GM15510 (cell line): Measurements from ENCODE around the gene CTDNEP1.

Source experiments
- POLR2A ChIP-seq: IDR thresholded peaks from 3 replicates; pipeline ENCODE4 v1.6.1; 2011; ENCODE audit warnings: borderline replicate concordance; ENCODE audit not compliant: insufficient read length; ENCODE audit errors: extremely low read depth

The CTDNEP1 gene

GRCh38 chr17:7282752-7283321 lies 31.3 kb upstream of the CTDNEP1 start:
- no peak for TF ChIP-seq POLR2A

- TF ChIP-seq POLR2A: no peak
Measured at GRCh38 chr17:7281953-7282751, 30.6 kb upstream of the CTDNEP1 start.

DNA sequence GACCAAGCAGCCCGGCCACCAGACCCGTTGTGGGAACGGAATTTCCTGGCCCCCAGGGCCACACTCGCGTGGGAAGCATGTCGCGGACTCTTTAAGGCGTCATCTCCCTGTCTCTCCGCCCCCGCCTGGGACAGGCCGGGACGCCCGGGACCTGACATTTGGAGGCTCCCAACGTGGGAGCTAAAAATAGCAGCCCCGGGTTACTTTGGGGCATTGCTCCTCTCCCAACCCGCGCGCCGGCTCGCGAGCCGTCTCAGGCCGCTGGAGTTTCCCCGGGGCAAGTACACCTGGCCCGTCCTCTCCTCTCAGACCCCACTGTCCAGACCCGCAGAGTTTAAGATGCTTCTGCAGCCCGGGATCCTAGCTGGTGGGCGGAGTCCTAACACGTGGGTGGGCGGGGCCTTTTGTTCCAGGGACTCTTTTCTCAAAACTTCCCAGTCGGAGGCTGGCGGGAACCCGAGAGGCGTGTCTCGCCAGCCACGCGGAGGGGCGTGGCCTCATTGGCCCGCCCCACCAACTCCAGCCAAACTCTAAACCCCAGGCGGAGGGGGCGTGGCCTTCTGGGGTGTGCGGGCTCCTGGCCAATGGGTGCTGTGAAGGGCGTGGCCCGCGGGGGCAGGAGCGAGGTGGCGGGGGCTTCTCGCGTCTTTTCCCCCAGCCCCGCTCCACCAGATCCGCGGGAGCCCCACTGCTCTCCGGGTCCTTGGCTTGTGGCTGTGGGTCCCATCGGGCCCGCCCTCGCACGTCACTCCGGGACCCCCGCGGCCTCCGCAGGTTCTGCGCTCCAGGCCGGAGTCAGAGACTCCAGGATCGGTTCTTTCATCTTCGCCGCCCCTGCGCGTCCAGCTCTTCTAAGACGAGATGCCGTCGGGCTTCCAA lies 29.8 kb upstream of the CTDNEP1 start, which contains the start of gene SLC2A4:
Gene SLC2A4, plus strand, starts transcription at position 645 of the 879 bp plus-strand sequence. Its CDS starts 217 bp downstream, at position 862.
- TF ChIP-seq POLR2A: no peak

GRCh38 chr17:7280519-7281073 lies 29.1 kb upstream of the CTDNEP1 start:
- no peak for TF ChIP-seq POLR2A

DNA sequence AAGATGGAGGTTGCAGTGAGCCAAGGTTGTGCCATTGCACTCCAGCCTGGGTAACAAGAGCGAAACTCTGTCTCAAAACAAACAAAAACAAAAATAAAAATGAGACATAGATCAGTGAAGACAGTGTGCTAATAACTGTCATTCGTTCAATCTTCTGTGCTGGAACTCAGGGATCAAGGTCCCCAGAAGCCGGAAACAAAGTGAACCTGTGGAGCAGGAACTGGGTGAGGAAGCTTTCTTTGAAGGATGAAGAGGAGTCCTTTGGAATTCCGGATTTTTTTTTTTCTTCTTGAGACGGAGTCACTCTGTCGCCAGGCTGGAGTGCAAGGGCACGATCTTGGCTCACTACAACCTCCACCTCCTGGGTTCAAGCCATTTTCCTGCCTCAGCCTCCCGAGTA lies 27.9 kb upstream of the CTDNEP1 start:
- TF ChIP-seq POLR2A: no peak

GRCh38 chr17:7266784-7267183 lies 15.2 kb upstream of the CTDNEP1 start:
- TF ChIP-seq POLR2A: no peak

DNA sequence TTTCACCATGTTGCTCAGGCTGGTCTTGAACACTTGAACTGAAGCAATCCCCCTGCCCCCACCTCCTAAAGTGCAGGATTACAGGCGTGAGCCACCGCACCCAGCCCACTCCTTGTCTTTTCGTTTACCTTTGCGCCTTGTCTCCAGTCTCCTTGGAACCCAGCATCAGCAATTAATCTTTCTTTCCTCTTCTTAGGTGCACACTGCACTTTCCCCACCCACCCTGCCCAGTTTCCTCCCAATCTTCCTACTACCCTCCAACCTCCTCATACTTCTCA lies 12.2 kb upstream of the CTDNEP1 start:
- no peak for TF ChIP-seq POLR2A

DNA sequence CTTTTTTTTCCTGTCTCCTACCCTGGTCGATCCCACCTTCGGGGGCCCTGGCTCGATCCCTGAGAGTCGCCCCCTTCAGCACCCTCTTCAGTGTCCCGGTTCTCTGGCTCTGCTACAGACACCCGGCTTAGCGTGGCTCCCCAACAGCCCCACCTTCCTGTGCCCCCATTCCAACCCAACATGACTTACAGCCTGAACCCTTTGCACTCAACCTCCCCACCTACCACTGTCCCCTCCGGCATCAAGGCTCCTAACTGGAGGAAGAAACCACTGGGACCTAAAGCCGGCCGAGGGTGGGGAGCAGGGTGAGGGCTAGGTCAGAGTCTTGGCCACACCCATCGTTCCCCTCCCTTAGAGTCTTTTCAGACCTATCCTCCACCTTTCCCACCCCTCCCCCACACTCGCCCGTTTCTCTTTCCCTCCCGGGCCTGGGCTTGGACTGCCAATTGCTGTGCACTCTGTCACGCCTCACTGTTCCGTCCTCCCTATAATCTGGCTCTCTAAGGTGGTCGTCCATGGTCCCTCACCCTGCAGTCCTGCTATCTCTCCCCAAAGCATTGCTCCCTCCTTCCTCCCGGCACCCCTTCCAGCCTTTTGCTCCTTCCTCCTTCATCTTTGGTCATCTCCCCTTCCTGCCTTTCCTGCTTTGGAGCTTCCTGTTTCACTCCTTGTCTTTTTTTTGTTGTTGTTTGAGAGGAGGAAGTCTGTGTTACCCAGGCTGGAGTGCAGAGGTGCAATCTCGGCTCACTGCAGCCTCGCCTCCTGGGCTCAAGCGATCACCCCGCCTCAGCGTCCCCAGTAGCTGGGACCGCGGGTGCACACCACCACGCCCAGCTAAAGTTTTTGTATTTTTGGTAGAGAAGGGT lies 11.6 kb upstream of the CTDNEP1 start:
- TF ChIP-seq POLR2A: no peak

GRCh38 chr17:7262192-7262934 lies 10.8 kb upstream of the CTDNEP1 start, which contains the start of gene CLDN7:
CLDN7 (minus strand) TSS chr17:7262478; CDS start chr17:7262043, 435 bp downstream.
- TF ChIP-seq POLR2A: no peak

GRCh38 chr17:7261379-7262191 lies 10.1 kb upstream of the CTDNEP1 start:
- no peak for TF ChIP-seq POLR2A

- no peak for TF ChIP-seq POLR2A
Measured at GRCh38 chr17:7260651-7261378, 9.3 kb upstream of the CTDNEP1 start.

DNA sequence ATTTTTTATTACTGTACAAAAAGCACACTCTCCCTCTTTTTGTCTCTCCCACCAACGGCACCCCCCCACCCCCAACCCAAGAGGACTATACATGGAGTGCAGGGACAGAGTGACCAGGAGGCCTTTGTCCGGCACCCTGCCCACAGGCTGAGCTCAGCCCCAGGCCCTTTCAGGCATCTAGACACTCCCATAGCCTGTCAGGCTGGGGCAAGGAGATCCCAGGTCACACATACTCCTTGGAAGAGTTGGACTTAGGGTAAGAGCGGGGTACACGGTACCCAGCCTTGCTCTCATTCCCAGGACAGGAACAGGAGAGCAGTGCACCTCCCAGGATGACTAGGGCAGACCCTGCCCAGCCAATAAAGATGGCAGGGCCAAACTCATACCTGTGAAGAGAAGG lies 8.6 kb upstream of the CTDNEP1 start:
- TF ChIP-seq POLR2A: no peak

GRCh38 chr17:7259555-7259889 lies 8.0 kb upstream of the CTDNEP1 start:
- no peak for TF ChIP-seq POLR2A
